ENCODE measurements around the gene ADK.

Gene ADK

DNA sequence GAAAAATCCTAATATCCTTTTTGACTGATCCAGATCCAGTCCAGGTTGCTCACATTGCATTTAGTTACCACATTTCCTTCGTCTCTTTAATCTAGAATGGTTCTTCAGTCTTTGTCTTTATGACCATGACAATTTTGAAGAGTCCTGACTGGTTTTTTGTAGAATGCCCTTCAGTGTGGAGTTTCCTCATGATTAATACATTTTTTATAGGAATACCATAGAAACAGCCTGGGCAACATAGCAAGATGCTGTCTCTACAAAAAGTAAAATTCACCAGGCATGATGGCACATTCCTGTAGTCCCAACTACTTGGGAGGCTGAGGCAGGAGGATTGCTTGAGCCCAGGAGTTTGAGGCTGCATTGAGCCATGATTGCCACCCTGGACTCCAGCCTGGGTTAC, 390.4 kb downstream of the ADK start:
- H3K4me1 ChIP-seq, result no peaks in the 10 kb centered on the region
- H3K9me3 ChIP-seq, result no peaks in the 10 kb centered on the region
- intact Hi-C loops (cut with DNase I; ENCODE audit: low total_unique reads), result no loop called here
- no peaks in the 10 kb centered on the region for H3K27me3 ChIP-seq
- DNase-seq, result no peak
- no peak overlapping the region for H3K4me3 ChIP-seq
- no peak overlapping the region for H3K27ac ChIP-seq
- no peaks in the 10 kb centered on the region for H3K36me3 ChIP-seq
- TF ChIP-seq, protein P1, sequence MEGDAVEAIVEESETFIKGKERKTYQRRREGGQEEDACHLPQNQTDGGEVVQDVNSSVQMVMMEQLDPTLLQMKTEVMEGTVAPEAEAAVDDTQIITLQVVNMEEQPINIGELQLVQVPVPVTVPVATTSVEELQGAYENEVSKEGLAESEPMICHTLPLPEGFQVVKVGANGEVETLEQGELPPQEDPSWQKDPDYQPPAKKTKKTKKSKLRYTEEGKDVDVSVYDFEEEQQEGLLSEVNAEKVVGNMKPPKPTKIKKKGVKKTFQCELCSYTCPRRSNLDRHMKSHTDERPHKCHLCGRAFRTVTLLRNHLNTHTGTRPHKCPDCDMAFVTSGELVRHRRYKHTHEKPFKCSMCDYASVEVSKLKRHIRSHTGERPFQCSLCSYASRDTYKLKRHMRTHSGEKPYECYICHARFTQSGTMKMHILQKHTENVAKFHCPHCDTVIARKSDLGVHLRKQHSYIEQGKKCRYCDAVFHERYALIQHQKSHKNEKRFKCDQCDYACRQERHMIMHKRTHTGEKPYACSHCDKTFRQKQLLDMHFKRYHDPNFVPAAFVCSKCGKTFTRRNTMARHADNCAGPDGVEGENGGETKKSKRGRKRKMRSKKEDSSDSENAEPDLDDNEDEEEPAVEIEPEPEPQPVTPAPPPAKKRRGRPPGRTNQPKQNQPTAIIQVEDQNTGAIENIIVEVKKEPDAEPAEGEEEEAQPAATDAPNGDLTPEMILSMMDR (IDR thresholded peaks at IDR 0.05), result no peak

DNA sequence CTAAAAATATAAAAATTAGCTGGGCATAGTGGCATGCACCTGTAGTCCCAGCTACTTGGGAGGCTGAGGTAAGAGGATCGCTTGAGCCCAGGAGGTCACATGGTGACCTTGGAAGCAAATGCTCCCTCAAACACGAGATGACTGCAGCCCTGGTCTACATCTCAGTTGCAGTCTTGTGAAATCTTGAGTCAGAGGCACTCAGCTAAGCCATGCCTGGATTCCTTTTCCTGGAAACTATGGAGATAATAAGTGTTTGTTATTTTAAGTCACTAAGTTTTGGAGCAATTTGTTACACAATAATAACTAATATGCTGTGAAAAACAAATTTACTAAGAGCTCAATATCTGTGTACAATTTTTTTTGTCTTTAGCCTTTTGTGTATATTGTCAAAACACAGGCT, 391.1 kb downstream of the ADK start:
- H3K4me3 ChIP-seq, result no peak overlapping the region
- H3K9me3 ChIP-seq, result no peaks in the 10 kb centered on the region
- no peaks in the 10 kb centered on the region for H3K27me3 ChIP-seq
- intact Hi-C loops (cut with DNase I; ENCODE audit: low total_unique reads), result no loop called here
- TF ChIP-seq, protein P1 (IDR thresholded peaks at IDR 0.05), result no peak
- H3K36me3 ChIP-seq, result no peaks in the 10 kb centered on the region
- DNase-seq, result peak; percentile 66
- no peak overlapping the region for H3K27ac ChIP-seq
- H3K4me1 ChIP-seq, result no peaks in the 10 kb centered on the region

DNA sequence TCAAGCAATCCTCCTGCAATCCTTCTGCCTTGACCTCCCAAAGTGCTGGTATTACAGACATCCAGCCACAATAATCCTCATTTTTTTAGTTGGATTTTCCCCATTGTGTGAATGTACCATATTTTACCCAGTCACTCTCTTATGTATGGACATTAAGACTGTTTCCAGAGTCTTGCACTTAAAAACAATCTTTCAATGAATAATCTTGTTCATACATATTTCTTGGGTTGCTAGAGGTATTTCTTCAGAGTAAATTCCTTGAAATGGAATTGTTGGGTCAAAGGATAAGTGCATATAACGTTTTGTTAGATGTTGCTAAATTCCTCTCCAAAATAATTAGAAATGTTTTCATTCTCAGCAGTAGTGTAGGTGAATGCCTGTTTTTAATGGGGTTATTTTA, 392.3 kb downstream of the ADK start:
- DNase-seq, result no peak
- no peak overlapping the region for H3K4me3 ChIP-seq
- H3K27me3 ChIP-seq, result no peaks in the 10 kb centered on the region
- H3K9me3 ChIP-seq, result no peaks in the 10 kb centered on the region
- no peaks in the 10 kb centered on the region for H3K4me1 ChIP-seq
- H3K27ac ChIP-seq, result no peak overlapping the region
- H3K36me3 ChIP-seq, result no peaks in the 10 kb centered on the region
- intact Hi-C loops (cut with DNase I; ENCODE audit: low total_unique reads), result no loop called here
- TF ChIP-seq, protein P1 (IDR thresholded peaks at IDR 0.05), result no peak

DNA sequence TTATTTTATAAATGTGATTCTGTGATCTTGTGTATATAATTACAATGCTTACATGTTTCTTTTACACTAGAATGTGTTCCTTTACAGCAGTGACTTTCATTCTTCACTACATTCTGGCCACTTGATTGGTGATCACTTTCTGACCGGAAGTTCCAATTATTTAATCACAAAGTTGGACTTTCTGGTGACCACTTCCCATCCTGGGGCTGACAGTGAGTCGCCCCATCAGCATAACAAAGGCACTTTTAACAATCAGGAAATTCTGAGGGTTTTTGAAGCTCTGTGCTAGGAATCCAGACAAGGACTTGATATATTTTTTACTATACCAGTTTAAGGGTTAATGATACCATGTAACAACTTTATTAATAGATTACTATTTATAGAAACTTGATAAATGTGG, 393.1 kb downstream of the ADK start:
- Histone ChIP-seq H3K27me3 (no peaks in the 10 kb centered on the region), H3K4me3 (no peak overlapping the region), H3K4me1 (no peaks in the 10 kb centered on the region), H3K9me3 (no peaks in the 10 kb centered on the region), H3K27ac (no peak overlapping the region), H3K36me3 (no peaks in the 10 kb centered on the region)
- TF ChIP-seq, protein P1 (IDR thresholded peaks at IDR 0.05), result no peak
- intact Hi-C loops (cut with DNase I; ENCODE audit: low total_unique reads), result no loop called here
- no peak for DNase-seq

DNA sequence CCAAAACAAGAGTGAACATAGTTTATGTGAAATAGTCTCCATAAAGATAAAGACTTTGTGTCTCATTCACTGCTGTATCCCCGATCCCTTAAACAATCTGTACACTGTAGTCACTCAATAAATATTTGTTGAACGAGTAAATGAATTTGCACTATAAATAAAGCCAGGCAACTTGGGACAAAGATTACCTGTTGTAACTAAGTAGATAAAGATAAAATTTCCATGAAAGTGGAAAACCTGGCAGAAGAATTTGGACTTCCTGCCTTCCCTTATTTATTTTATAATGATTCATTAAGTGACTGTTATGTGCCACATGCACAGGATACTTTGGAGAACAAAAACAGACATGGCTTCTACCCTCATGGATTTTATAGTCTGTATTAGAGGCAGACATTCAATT, 397.7 kb downstream of the ADK start:
- TF ChIP-seq, protein P1 (IDR thresholded peaks at IDR 0.05), result no peak
- intact Hi-C loops (cut with DNase I; ENCODE audit: low total_unique reads), result no loop called here
- Histone ChIP-seq H3K4me1 (no peaks in the 10 kb centered on the region), H3K4me3 (no peak overlapping the region), H3K27ac (no peak overlapping the region), H3K36me3 (no peaks in the 10 kb centered on the region), H3K27me3 (no peaks in the 10 kb centered on the region), H3K9me3 (no peaks in the 10 kb centered on the region)
- no peak for DNase-seq

DNA sequence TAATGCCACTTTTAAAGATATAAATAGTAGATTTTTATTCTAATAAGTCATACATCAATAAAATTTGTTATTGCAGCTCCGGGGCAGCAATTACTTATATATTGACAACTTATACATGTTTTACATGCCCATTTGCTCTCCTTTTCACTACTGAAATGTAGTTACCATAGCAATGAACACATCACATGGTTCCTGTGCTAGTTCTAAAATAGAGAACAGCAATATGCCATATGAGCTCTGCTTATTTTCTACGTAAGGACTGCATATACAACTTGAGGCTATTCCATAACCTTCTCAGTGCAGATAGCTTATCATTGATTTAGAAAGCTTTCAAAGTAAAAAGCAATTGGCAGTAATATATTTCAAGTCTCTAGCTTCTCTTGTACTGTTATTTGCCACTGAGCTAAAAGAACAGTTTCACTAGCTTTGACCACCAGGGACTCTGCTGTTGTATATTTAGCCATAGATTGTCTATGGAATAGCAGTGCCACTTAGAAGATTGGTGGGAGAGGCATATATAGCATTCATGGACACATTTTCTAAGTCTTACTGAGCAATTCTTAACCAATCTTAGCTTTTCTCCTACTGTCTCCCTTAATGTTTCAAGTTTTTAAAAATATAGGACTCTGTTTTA, 405.2 kb downstream of the ADK start:
- intact Hi-C loops (cut with DNase I; ENCODE audit: low total_unique reads), result no loop called here
- no peak for DNase-seq
- H3K27ac ChIP-seq, result no peak overlapping the region
- no peaks in the 10 kb centered on the region for H3K27me3 ChIP-seq
- no peaks in the 10 kb centered on the region for H3K4me1 ChIP-seq
- H3K36me3 ChIP-seq, result peaks cover 0 to 14% (median 0%) of the 10 kb centered on the region in 3 donors
- H3K9me3 ChIP-seq, result no peaks in the 10 kb centered on the region
- H3K4me3 ChIP-seq, result no peak overlapping the region
- TF ChIP-seq, protein P1 (IDR thresholded peaks at IDR 0.05), result no peak
